GM19438 (cell line): ENCODE measurements around the gene PHLDA2.

Experiments
- ATAC-seq: cut with Tn5 transposase; IDR thresholded peaks from one replicate; pipeline ENCODE4 v1.9.1; 2021; ENCODE audit warnings: low read depth; ENCODE audit not compliant: unreplicated experiment

PHLDA2 gene

GRCh38 chr11:2899080-2899783, 30.0 kb downstream of the PHLDA2 start:
- no peak for ATAC-seq

- ATAC-seq = no peak
These were observed 30.7 kb downstream of the PHLDA2 start for GRCh38 chr11:2898366-2899079.

GRCh38 chr11:2897048-2897447, 32.2 kb downstream of the PHLDA2 start:
- no peak for ATAC-seq

- ATAC-seq = no peak
These were observed 33.2 kb downstream of the PHLDA2 start for GRCh38 chr11:2896047-2896446.

- no peak for ATAC-seq
These were observed 35.3 kb downstream of the PHLDA2 start for GRCh38 chr11:2893935-2894334.

GRCh38 chr11:2892967-2893528, 36.2 kb downstream of the PHLDA2 start:
- no peak for ATAC-seq

- ATAC-seq = no peak
These were observed 36.8 kb downstream of the PHLDA2 start for GRCh38 chr11:2892215-2892966.

- no peak for ATAC-seq
These were observed 37.6 kb downstream of the PHLDA2 start for GRCh38 chr11:2891326-2892214.

- no peak for ATAC-seq
These were observed 38.5 kb downstream of the PHLDA2 start for GRCh38 chr11:2890466-2891294.

- no peak for ATAC-seq
These were observed 39.6 kb downstream of the PHLDA2 start for GRCh38 chr11:2889362-2890273.

GRCh38 chr11:2888266-2888968, 40.8 kb downstream of the PHLDA2 start:
- ATAC-seq = no peak

GRCh38 chr11:2887515-2888195, 41.6 kb downstream of the PHLDA2 start:
- ATAC-seq = no peak

GRCh38 chr11:2886936-2887335, 42.3 kb downstream of the PHLDA2 start:
- no peak for ATAC-seq

GRCh38 chr11:2886191-2886894, 42.9 kb downstream of the PHLDA2 start:
- ATAC-seq = peak; percentile 3

GRCh38 chr11:2885678-2886081, 43.5 kb downstream of the PHLDA2 start, which contains the start of gene CDKN1C:
Gene CDKN1C (minus strand): TSS chr11:2885775. CDS start chr11:2885456, 319 bp downstream.
- peak; percentile 75 for ATAC-seq

GRCh38 chr11:2885017-2885677, 44.1 kb downstream of the PHLDA2 start:
- ATAC-seq = no peak
